NCI-H526 treated with DMSO at 0.1 percent for 48 hours (cell line): ENCODE data around the gene BCHE.

Experiments used
- DNase-seq: peaks from one replicate; lab custom pipeline; 2025; lab: John Stamatoyannopoulos, UW

Gene BCHE

GRCh38 chr3:165749821-165750220 lies 87.4 kb downstream of the BCHE start:
- no peak for DNase-seq

- DNase-seq = no peak
Observed at GRCh38 chr3:165749241-165749640, 88.0 kb downstream of the BCHE start.

- no peak for DNase-seq
Observed at GRCh38 chr3:165748094-165748493, 89.1 kb downstream of the BCHE start.

- DNase-seq = no peak
Observed at GRCh38 chr3:165746874-165747273, 90.3 kb downstream of the BCHE start.

GRCh38 chr3:165744025-165744424 lies 93.2 kb downstream of the BCHE start:
- DNase-seq = no peak

- DNase-seq = no peak
Observed at GRCh38 chr3:165742351-165742750, 94.9 kb downstream of the BCHE start.

- DNase-seq = no peak
Observed at GRCh38 chr3:165729756-165730155, 107.5 kb downstream of the BCHE start.

- no peak for DNase-seq
Observed at GRCh38 chr3:165728924-165729323, 108.3 kb downstream of the BCHE start.

- no peak for DNase-seq
Observed at GRCh38 chr3:165725296-165725695, 111.9 kb downstream of the BCHE start.
